ENCODE data around the gene SLC25A20. TPM values are rescaled to one million over a fixed set of nuclear protein-coding genes. Genes with fewer than 3 reads are reported as not detected.
"Not testable (repeated sequence)": the region's sequence is repeated elsewhere in the genome, so short reads cannot be mapped to it uniquely, and the experiment has no call there.

SLC25A20 gene
- polyA plus RNA-seq, 1 donor (not counting 4 experiments of a cell fraction or from before 2014, with no cell fraction given): 22.4 TPM

GRCh38 chr3:48918388-48919214, 19.9 kb upstream of the SLC25A20 start, which contains the start of gene ARIH2:
Gene ARIH2 (plus strand): TSS chr3:48918842. CDS start chr3:48927559, 8,717 bp downstream.
- H3K36me3 ChIP-seq (ENCODE audit: control insufficient read depth in 2 of 2, extremely low read depth in 1 of 2, insufficient read depth in 2 of 2, low read length in 2 of 2): peaks cover 0 to 4% of the 10 kb centered on the region in 2 experiments
- peak within 1 kb of the TSS; percentile 97 for H3K9ac ChIP-seq (ENCODE audit: control insufficient read depth, extremely low read depth, insufficient read depth, low read length)
- dilution Hi-C loops (cut with MboI; ENCODE audit: extremely low pct_ligation_motif_present, low sequenced_read_pairs): no loop called here
- H3K27ac ChIP-seq (ENCODE audit: control insufficient read depth, insufficient read depth, low read length): peak within 1 kb of the TSS; percentile 96
- no peaks in the 10 kb centered on the region for H3K27me3 ChIP-seq (ENCODE audit: control insufficient read depth, extremely low read depth, insufficient read depth, low read length)
- TF ChIP-seq EZH2 (IDR thresholded peaks at IDR 0.05; ENCODE audit: low read length): no peak
- TF ChIP-seq, protein P1, sequence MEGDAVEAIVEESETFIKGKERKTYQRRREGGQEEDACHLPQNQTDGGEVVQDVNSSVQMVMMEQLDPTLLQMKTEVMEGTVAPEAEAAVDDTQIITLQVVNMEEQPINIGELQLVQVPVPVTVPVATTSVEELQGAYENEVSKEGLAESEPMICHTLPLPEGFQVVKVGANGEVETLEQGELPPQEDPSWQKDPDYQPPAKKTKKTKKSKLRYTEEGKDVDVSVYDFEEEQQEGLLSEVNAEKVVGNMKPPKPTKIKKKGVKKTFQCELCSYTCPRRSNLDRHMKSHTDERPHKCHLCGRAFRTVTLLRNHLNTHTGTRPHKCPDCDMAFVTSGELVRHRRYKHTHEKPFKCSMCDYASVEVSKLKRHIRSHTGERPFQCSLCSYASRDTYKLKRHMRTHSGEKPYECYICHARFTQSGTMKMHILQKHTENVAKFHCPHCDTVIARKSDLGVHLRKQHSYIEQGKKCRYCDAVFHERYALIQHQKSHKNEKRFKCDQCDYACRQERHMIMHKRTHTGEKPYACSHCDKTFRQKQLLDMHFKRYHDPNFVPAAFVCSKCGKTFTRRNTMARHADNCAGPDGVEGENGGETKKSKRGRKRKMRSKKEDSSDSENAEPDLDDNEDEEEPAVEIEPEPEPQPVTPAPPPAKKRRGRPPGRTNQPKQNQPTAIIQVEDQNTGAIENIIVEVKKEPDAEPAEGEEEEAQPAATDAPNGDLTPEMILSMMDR (optimal IDR thresholded peaks at IDR 0.05 in 1 of 3, IDR thresholded peaks at IDR 0.05 in 1 of 3, conservative IDR thresholded peaks at IDR 0.05 in 1 of 3; ENCODE audit: extremely low read depth in 1 of 3, insufficient read depth in 2 of 3, low read length in 3 of 3): peak in 1 of 3 experiments; percentile 11
- H3K4me3 ChIP-seq (ENCODE audit: control insufficient read depth in 2 of 3, extremely low read depth in 1 of 3, insufficient read depth in 2 of 3, low read depth in 1 of 3, low read length in 3 of 3): peak within 1 kb of the TSS; percentile 78 to 97 (median 97)
- H3K79me2 ChIP-seq (ENCODE audit: control insufficient read depth, insufficient read depth, low read length): peaks cover 43% of the 10 kb centered on the region
- peak within 1 kb of the TSS; percentile 92 for H3K4me2 ChIP-seq (ENCODE audit: control insufficient read depth, extremely low read depth, insufficient read depth, low read depth, low read length)
- FAIRE-seq (peak; percentile 55), DNase-seq (ENCODE audit: low read depth, low spot score) (no peak)
- H4K20me1 ChIP-seq (ENCODE audit: control insufficient read depth, extremely low read depth, insufficient read depth, low read length): no peaks in the 10 kb centered on the region
- H3K9me1 ChIP-seq (ENCODE audit: control insufficient read depth, extremely low read depth, insufficient read depth, low read length): no peaks in the 10 kb centered on the region
- peaks cover 9% of the 10 kb centered on the region for H3K4me1 ChIP-seq (ENCODE audit: control insufficient read depth, extremely low read depth, insufficient read depth, low read length)
- peak within 1 kb of the TSS; percentile 98 for H2AFZ ChIP-seq (ENCODE audit: control insufficient read depth, low read length)
- H3K9me3 ChIP-seq (ENCODE audit: control insufficient read depth, low read depth, low read length): no peaks in the 10 kb centered on the region

DNA sequence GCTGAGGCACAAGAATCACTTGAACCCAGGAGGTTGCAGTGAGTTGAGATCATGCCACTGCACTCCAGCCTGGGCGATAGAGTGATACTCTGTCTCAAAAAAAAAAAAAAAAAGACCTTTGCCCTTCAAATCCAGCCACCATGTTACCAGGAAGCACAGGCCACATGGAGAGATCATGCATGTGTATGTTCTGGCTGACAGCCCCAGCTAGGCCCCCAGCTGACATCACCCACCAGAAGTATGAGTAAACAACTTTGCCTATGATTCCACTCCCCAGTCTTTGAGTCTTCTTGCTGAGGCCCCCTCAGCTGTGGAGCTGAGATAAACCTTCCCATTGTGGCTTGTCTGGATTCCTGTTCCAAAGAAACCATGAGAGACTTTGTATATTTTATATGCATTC, 16.6 kb upstream of the SLC25A20 start:
- FAIRE-seq (no peak), DNase-seq (ENCODE audit: low read depth, low spot score) (no peak)
- dilution Hi-C loops (cut with MboI; ENCODE audit: extremely low pct_ligation_motif_present, low sequenced_read_pairs): no loop called here
- Histone ChIP-seq H3K4me1 (ENCODE audit: control insufficient read depth, extremely low read depth, insufficient read depth, low read length) (peaks cover 9% of the 10 kb centered on the region), H3K27ac (ENCODE audit: control insufficient read depth, insufficient read depth, low read length) (no peak overlapping the region), H2AFZ (ENCODE audit: control insufficient read depth, low read length) (no peak overlapping the region), H3K9me1 (ENCODE audit: control insufficient read depth, extremely low read depth, insufficient read depth, low read length) (no peaks in the 10 kb centered on the region), H3K79me2 (ENCODE audit: control insufficient read depth, insufficient read depth, low read length) (peaks cover 18% of the 10 kb centered on the region), H3K4me2 (ENCODE audit: control insufficient read depth, extremely low read depth, insufficient read depth, low read depth, low read length) (no peak overlapping the region), H3K27me3 (ENCODE audit: control insufficient read depth, extremely low read depth, insufficient read depth, low read length) (no peaks in the 10 kb centered on the region), H3K4me3 (ENCODE audit: control insufficient read depth in 2 of 3, extremely low read depth in 1 of 3, insufficient read depth in 2 of 3, low read depth in 1 of 3, low read length in 3 of 3) (no peak overlapping the region), H3K36me3 (ENCODE audit: control insufficient read depth in 2 of 2, extremely low read depth in 1 of 2, insufficient read depth in 2 of 2, low read length in 2 of 2) (no peaks in the 10 kb centered on the region), H4K20me1 (ENCODE audit: control insufficient read depth, extremely low read depth, insufficient read depth, low read length) (no peaks in the 10 kb centered on the region), H3K9ac (ENCODE audit: control insufficient read depth, extremely low read depth, insufficient read depth, low read length) (no peak overlapping the region), H3K9me3 (ENCODE audit: control insufficient read depth, low read depth, low read length) (no peaks in the 10 kb centered on the region)
- TF ChIP-seq, protein P1 (optimal IDR thresholded peaks at IDR 0.05 in 1 of 3, IDR thresholded peaks at IDR 0.05 in 1 of 3, conservative IDR thresholded peaks at IDR 0.05 in 1 of 3; ENCODE audit: extremely low read depth in 1 of 3, insufficient read depth in 2 of 3, low read length in 3 of 3): no peak
- no peak for TF ChIP-seq EZH2 (IDR thresholded peaks at IDR 0.05; ENCODE audit: low read length)

DNA sequence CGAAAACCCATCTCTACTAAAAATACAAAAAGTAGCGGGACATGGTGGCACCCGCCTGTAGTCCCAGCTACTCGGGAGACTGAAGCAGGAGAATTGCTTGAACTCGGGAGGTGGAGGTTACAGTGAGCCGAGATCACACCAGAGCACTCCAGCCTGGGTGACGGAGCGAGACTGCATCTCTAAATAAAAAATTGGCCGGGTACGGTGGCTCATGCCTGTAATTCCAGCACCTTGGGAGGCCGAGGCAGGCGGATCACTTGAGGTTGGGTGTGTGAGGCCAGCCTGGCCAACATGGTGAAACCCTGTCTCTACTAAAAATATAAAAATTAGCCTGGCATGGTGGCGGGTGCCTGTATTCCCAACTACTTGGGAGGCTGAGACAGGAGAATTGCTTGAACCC, 8.3 kb upstream of the SLC25A20 start:
- FAIRE-seq; H3K36me3 ChIP-seq (ENCODE audit: control insufficient read depth in 2 of 2, extremely low read depth in 1 of 2, insufficient read depth in 2 of 2, low read length in 2 of 2); H3K4me3 ChIP-seq (ENCODE audit: control insufficient read depth in 2 of 3, extremely low read depth in 1 of 3, insufficient read depth in 2 of 3, low read depth in 1 of 3, low read length in 3 of 3); DNase-seq (ENCODE audit: low read depth, low spot score); H3K9me1 ChIP-seq (ENCODE audit: control insufficient read depth, extremely low read depth, insufficient read depth, low read length); H2AFZ ChIP-seq (ENCODE audit: control insufficient read depth, low read length); H3K27me3 ChIP-seq (ENCODE audit: control insufficient read depth, extremely low read depth, insufficient read depth, low read length); H3K4me1 ChIP-seq (ENCODE audit: control insufficient read depth, extremely low read depth, insufficient read depth, low read length); H3K4me2 ChIP-seq (ENCODE audit: control insufficient read depth, extremely low read depth, insufficient read depth, low read depth, low read length); H4K20me1 ChIP-seq (ENCODE audit: control insufficient read depth, extremely low read depth, insufficient read depth, low read length); H3K9me3 ChIP-seq (ENCODE audit: control insufficient read depth, low read depth, low read length); H3K79me2 ChIP-seq (ENCODE audit: control insufficient read depth, insufficient read depth, low read length); H3K9ac ChIP-seq (ENCODE audit: control insufficient read depth, extremely low read depth, insufficient read depth, low read length); H3K27ac ChIP-seq (ENCODE audit: control insufficient read depth, insufficient read depth, low read length); dilution Hi-C loops (cut with MboI; ENCODE audit: extremely low pct_ligation_motif_present, low sequenced_read_pairs): not testable (repeated sequence)
